Measurements from ENCODE around the gene ARRB1.

Gene ARRB1

GRCh38 chr11:75246671-75247350 is 104.7 kb downstream of the ARRB1 start:
- no peaks in the 10 kb centered on the region for H3K9me3 ChIP-seq (ENCODE audit: insufficient read depth, low read length)
- no peaks in the 10 kb centered on the region for H3K36me3 ChIP-seq (replicated peaks; ENCODE audit: low read depth, low read length)
- H3K27ac ChIP-seq (ENCODE audit: low read length): no peak overlapping the region
- H2AFZ ChIP-seq (ENCODE audit: low read depth, low read length): no peak overlapping the region
- no peaks in the 10 kb centered on the region for H3K27me3 ChIP-seq (ENCODE audit: low read depth, low read length)
- H3K4me3 ChIP-seq (ENCODE audit: low read length): no peak overlapping the region
- no peaks in the 10 kb centered on the region for H3K79me2 ChIP-seq (ENCODE audit: low read length)
- no peak overlapping the region for H3K4me2 ChIP-seq (ENCODE audit: low read length)
- no peak for TF ChIP-seq EZH2phosphoT487 (IDR thresholded peaks at IDR 0.05; ENCODE audit: low read depth)
- TF ChIP-seq, protein P1, sequence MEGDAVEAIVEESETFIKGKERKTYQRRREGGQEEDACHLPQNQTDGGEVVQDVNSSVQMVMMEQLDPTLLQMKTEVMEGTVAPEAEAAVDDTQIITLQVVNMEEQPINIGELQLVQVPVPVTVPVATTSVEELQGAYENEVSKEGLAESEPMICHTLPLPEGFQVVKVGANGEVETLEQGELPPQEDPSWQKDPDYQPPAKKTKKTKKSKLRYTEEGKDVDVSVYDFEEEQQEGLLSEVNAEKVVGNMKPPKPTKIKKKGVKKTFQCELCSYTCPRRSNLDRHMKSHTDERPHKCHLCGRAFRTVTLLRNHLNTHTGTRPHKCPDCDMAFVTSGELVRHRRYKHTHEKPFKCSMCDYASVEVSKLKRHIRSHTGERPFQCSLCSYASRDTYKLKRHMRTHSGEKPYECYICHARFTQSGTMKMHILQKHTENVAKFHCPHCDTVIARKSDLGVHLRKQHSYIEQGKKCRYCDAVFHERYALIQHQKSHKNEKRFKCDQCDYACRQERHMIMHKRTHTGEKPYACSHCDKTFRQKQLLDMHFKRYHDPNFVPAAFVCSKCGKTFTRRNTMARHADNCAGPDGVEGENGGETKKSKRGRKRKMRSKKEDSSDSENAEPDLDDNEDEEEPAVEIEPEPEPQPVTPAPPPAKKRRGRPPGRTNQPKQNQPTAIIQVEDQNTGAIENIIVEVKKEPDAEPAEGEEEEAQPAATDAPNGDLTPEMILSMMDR (IDR thresholded peaks at IDR 0.05; ENCODE audit: low read depth, low read length): no peak
- no peaks in the 10 kb centered on the region for H4K20me1 ChIP-seq (ENCODE audit: insufficient read depth, low read length)
- no peak overlapping the region for H3K9ac ChIP-seq (ENCODE audit: low read length)
- H3K4me1 ChIP-seq (ENCODE audit: low read length): peaks cover 3% of the 10 kb centered on the region; the same call in 1 of the 2 replicates

- no peaks in the 10 kb centered on the region for H3K79me2 ChIP-seq (ENCODE audit: low read length)
- peaks cover 3% of the 10 kb centered on the region; the same call in 1 of the 2 replicates for H3K4me1 ChIP-seq (ENCODE audit: low read length)
- no peak overlapping the region for H2AFZ ChIP-seq (ENCODE audit: low read depth, low read length)
- H3K27ac ChIP-seq (ENCODE audit: low read length): no peak overlapping the region
- no peaks in the 10 kb centered on the region for H3K36me3 ChIP-seq (replicated peaks; ENCODE audit: low read depth, low read length)
- TF ChIP-seq, protein P1 (IDR thresholded peaks at IDR 0.05; ENCODE audit: low read depth, low read length): no peak
- TF ChIP-seq EZH2phosphoT487 (IDR thresholded peaks at IDR 0.05; ENCODE audit: low read depth): no peak
- H3K4me3 ChIP-seq (ENCODE audit: low read length): no peak overlapping the region
- no peaks in the 10 kb centered on the region for H4K20me1 ChIP-seq (ENCODE audit: insufficient read depth, low read length)
- no peaks in the 10 kb centered on the region for H3K27me3 ChIP-seq (ENCODE audit: low read depth, low read length)
- no peak overlapping the region for H3K4me2 ChIP-seq (ENCODE audit: low read length)
- H3K9me3 ChIP-seq (ENCODE audit: insufficient read depth, low read length): no peaks in the 10 kb centered on the region
- no peak overlapping the region for H3K9ac ChIP-seq (ENCODE audit: low read length)
Measured at GRCh38 chr11:75246006-75246670, 105.3 kb downstream of the ARRB1 start.

DNA sequence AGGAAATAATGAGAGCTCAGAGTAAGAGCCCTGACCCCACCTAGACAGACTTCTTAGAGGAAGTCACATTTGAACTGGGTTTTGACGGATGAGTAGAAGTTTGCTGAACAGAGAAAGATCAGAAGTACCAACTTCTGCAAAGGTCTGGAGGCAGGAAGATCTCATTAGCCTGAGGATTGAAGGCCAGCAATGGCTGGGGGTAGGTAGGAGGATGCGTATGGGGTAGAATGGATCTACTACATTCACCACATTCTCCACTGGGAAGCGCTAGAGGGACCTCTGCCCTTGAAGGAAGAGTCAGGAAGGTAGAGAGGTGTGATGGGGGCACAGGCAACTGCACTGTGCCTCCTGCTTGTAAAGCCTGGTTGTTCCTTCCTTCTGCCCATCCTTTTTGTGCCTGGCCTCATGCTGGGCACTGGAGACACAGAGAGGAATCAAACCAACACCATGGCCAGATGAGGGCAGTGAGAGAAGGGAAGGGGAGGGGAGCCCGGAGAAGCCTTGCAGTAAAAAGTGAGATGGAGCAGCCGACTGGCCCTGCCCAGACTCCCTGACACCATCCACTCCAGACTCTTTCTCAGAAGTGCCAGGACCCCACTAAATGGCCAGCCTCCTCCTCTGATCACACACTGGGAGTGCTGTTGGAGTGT is 106.0 kb downstream of the ARRB1 start:
- H3K9me3 ChIP-seq (ENCODE audit: insufficient read depth, low read length): no peaks in the 10 kb centered on the region
- H3K79me2 ChIP-seq (ENCODE audit: low read length): no peaks in the 10 kb centered on the region
- H4K20me1 ChIP-seq (ENCODE audit: insufficient read depth, low read length): no peaks in the 10 kb centered on the region
- H3K4me2 ChIP-seq (ENCODE audit: low read length): no peak overlapping the region
- H2AFZ ChIP-seq (ENCODE audit: low read depth, low read length): no peak overlapping the region
- H3K9ac ChIP-seq (ENCODE audit: low read length): no peak overlapping the region
- no peak overlapping the region for H3K27ac ChIP-seq (ENCODE audit: low read length)
- no peaks in the 10 kb centered on the region for H3K27me3 ChIP-seq (ENCODE audit: low read depth, low read length)
- peaks cover 3% of the 10 kb centered on the region; the same call in 1 of the 2 replicates for H3K4me1 ChIP-seq (ENCODE audit: low read length)
- H3K36me3 ChIP-seq (replicated peaks; ENCODE audit: low read depth, low read length): no peaks in the 10 kb centered on the region
- H3K4me3 ChIP-seq (ENCODE audit: low read length): no peak overlapping the region
- no peak for TF ChIP-seq EZH2phosphoT487 (IDR thresholded peaks at IDR 0.05; ENCODE audit: low read depth)
- TF ChIP-seq, protein P1 (IDR thresholded peaks at IDR 0.05; ENCODE audit: low read depth, low read length): 0 out of 2 replicates have a peak, but pooled peaks have one; percentile 11

Data from OCI-LY3 (cell line).